GM12878 (cell line): ENCODE results near the gene UPF1. TPM values are rescaled to one million over a fixed set of nuclear protein-coding genes. Genes with fewer than 3 reads are reported as not detected.

Experiments used
- ATAC-seq: fragments of 200-7000 bp; cut with Tn5 transposase; 3 replicates; pipeline ENCODE4 v1.9.1; 2020; ENCODE audit warnings: mild to moderate bottlenecking, moderate library complexity
- BruUV-seq: library from RNA; stranded (reverse); fragments of 400-500 nt; replicated peaks from 2 replicates; lab custom pipeline; 2021; lab: Mats Ljungman, UMichigan
- CTCF ChIA-PET: fragments of 300-600 bp; sonication (Branson Sonifier 250); formaldehyde crosslinking; extraction: SDS; loops from one replicate; lab custom pipeline; 2021; ENCODE audit warnings: inconsistent platforms; lab: Yijun Ruan, JAX
- POLR2A ChIA-PET: fragments of 350-600 bp; formaldehyde crosslinking; extraction: SDS; loops from one replicate; lab custom pipeline; 2021; ENCODE audit warnings: inconsistent platforms; lab: Charles Lee
- RAD21 ChIA-PET: fragments of 300-600 bp; sonication (Branson Sonifier 250); formaldehyde crosslinking; loops from one replicate; lab custom pipeline; 2023; ENCODE audit warnings: antibody characterized with exemption; ENCODE audit not compliant: unreplicated experiment; lab: Charles Lee
- SMC1A ChIA-PET: fragments of 300-600 bp; sonication (Branson Sonifier 250); formaldehyde crosslinking; loops from one replicate; lab custom pipeline; 2023; ENCODE audit not compliant: unreplicated experiment, uncharacterized antibody; lab: Charles Lee
- DNase-seq: peaks from one replicate; pipeline ENCODE4 v3.0.0-alpha.2; 2011; ENCODE audit warnings: low read depth, low spot score
- FAIRE-seq: peaks from 3 replicates; lab custom pipeline; 2011; peaks lifted over from hg19 to GRCh38; lab: Jason Lieb, UNC
- H2AFZ ChIP-seq: 2 replicates; pipeline ENCODE4 v1.6.0; 2011; ENCODE audit warnings: low read depth, low read length, control low read depth; ENCODE audit not compliant: control insufficient read depth
- H3K27ac ChIP-seq: 2 replicates; pipeline ENCODE4 v1.5.1; 2011; ENCODE audit warnings: control low read depth; ENCODE audit not compliant: control insufficient read depth, insufficient read depth
- H3K27me3 ChIP-seq, 2 experiments: replicated peaks in 1 of 2; 2 replicates each; pipeline versions ENCODE4 v1.6.0 to v1.6.1; 2011; ENCODE audit warnings: low read length in 1 of 2; ENCODE audit not compliant: control insufficient read depth in 2 of 2, insufficient read depth in 2 of 2
- H3K36me3 ChIP-seq, 2 experiments: 2 replicates each; pipeline ENCODE4 v1.5.1; 2011; ENCODE audit warnings: low read length in 1 of 2; ENCODE audit not compliant: control insufficient read depth in 2 of 2, insufficient read depth in 2 of 2
- H3K4me1 ChIP-seq: 2 replicates; pipeline ENCODE4 v1.6.1; 2011; ENCODE audit warnings: mild to moderate bottlenecking, low read length, moderate library complexity, mixed read lengths; ENCODE audit not compliant: control insufficient read depth, insufficient read depth
- H3K4me2 ChIP-seq: 2 replicates; pipeline ENCODE4 v1.6.0; 2011; ENCODE audit warnings: control low read depth; ENCODE audit not compliant: control insufficient read depth, insufficient read depth
- H3K4me3 ChIP-seq: fragments of 200-600 bp; sonication (generic); 2 replicates; pipeline ENCODE4 v1.5.1; 2016
- H3K79me2 ChIP-seq: 2 replicates; pipeline ENCODE4 v1.6.0; 2011; ENCODE audit warnings: low read length; ENCODE audit not compliant: control insufficient read depth, insufficient read depth
- H3K9ac ChIP-seq: 2 replicates; pipeline ENCODE4 v1.8.0; 2011; ENCODE audit warnings: low read length, control low read depth, mixed read lengths; ENCODE audit not compliant: control insufficient read depth, insufficient read depth
- H3K9me3 ChIP-seq: replicated peaks from 3 replicates; pipeline ENCODE4 v1.5.1; 2011; ENCODE audit warnings: mild to moderate bottlenecking, low read length; ENCODE audit not compliant: control insufficient read depth, insufficient read depth
- H4K20me1 ChIP-seq: 2 replicates; pipeline ENCODE4 v1.6.0; 2011; ENCODE audit not compliant: control insufficient read depth, insufficient read depth
- BRCA1 ChIP-seq: IDR thresholded peaks from 2 replicates; pipeline ENCODE4 v1.6.1; 2011; ENCODE audit warnings: low read depth, low read length, improper control_type of control experiment
- HDAC6 ChIP-seq: fragments of 200-600 bp; sonication (generic); IDR thresholded peaks from one replicate; pipeline ENCODE4 v1.8.0; 2017; ENCODE audit warnings: antibody characterized with exemption; ENCODE audit not compliant: unreplicated experiment
- JUNB ChIP-seq: IDR thresholded peaks from 2 replicates; pipeline ENCODE4 v1.6.1; 2016; ENCODE audit warnings: antibody characterized with exemption, mild to moderate bottlenecking
- POLR2AphosphoS2 ChIP-seq: IDR thresholded peaks from 2 replicates; pipeline ENCODE4 v1.6.1; 2011; ENCODE audit warnings: low read depth, mild to moderate bottlenecking, low read length, improper control_type of control experiment, moderate library complexity
- REST ChIP-seq: IDR thresholded peaks from 2 replicates; pipeline ENCODE4 v1.6.1; 2012; ENCODE audit warnings: mild to moderate bottlenecking, low read depth, low read length
- SPI1 ChIP-seq: IDR thresholded peaks from 2 replicates; pipeline ENCODE4 v1.6.1; 2011; ENCODE audit warnings: low read depth, mild to moderate bottlenecking, low read length, moderate library complexity, borderline replicate concordance; ENCODE audit not compliant: insufficient read depth
- WGBS: methylation state at CpG from one replicate; pipeline ENCODE4 v1.1.6; 2016; ENCODE audit warnings: low lambda C conversion rate; ENCODE audit not compliant: insufficient replicate concordance, insufficient coverage; ENCODE audit errors: missing lambda C conversion rate; 5-methylcytosine and 5-hydroxymethylcytosine counted together
- in situ Hi-C: fragments of 300-500 bp; cut with MboI; formaldehyde crosslinking; loops from 9 replicates; pipeline ENCODE4 v1.14.3; 2018; ENCODE audit warnings: mixed read lengths
- intact Hi-C: fragments of 100-400 bp; cut with micrococcal nuclease; formaldehyde crosslinking; loops from one replicate; pipeline ENCODE4 v1.14.2; 2022; ENCODE audit not compliant: unreplicated experiment
- polyA plus RNA-seq, 11 experiments: library from polyadenylated mRNA; depleted of rRNA in 4 of 11; unstranded in 6 of 11; stranded (reverse) in 5 of 11; fragments of >200 nt; fragmentation: Nextera tagmentation in 4 of 11; fragmentation: Illumina TruSeq in 1 of 11; extraction: Ambion mirVana in 4 of 11; extraction: Trizol in 1 of 11; gene quantifications; 1 replicate in 1 of 11; 2 replicates in 10 of 11; pipeline versions ENCODE4 v1.2.1 to v1.2.3, GENCODE V29; 2011 to 2016; ENCODE audit warnings: inconsistent platforms in 2 of 11, missing spikeins in 2 of 11, low read depth in 1 of 11
- total RNA-seq, 4 experiments: library from RNA; depleted of rRNA in 3 of 4; stranded (reverse); fragments of >200 nt in 3 of 4; fragmentation: Illumina TruSeq in 1 of 4; extraction: Trizol in 1 of 4; gene quantifications; 2 replicates each; pipeline versions ENCODE4 v1.2.1 to v1.2.3, GENCODE V29; 2013 to 2021

The UPF1 gene
- total and polyA plus RNA-seq, 10 of the 15 experiments (the other 5 are each of a cell fraction or from before 2014, with no cell fraction given), result 0.58 to 80.9 (median 18.7) TPM

- peaks cover 3% of the 10 kb centered on the region; the same call in 1 of the 2 replicates for H3K4me1 ChIP-seq
- no peak overlapping the region for H3K27ac ChIP-seq
- H3K36me3 ChIP-seq, result no peaks in the 10 kb centered on the region
- ChIA-PET SMC1A (no interaction called here), CTCF (no interaction called here), RAD21 (no interaction called here)
- H3K9ac ChIP-seq, result no peak overlapping the region
- BruUV-seq, result no TSS peak
- no peak overlapping the region for H3K4me3 ChIP-seq
- H3K9me3 ChIP-seq, result no peaks in the 10 kb centered on the region; the same call in 2 of the 3 replicates
- FAIRE-seq, result no peak
- no peak overlapping the region for H2AFZ ChIP-seq
- intact Hi-C loops, result no loop called here
- H3K79me2 ChIP-seq, result no peaks in the 10 kb centered on the region
- no peaks in the 10 kb centered on the region for H4K20me1 ChIP-seq
- no peak for TF ChIP-seq REST
- TF ChIP-seq JUNB, result no peak
- TF ChIP-seq HDAC6, result peak; percentile 52
- peak; percentile 35; the same call in 1 of the 2 replicates for TF ChIP-seq SPI1
- TF ChIP-seq BRCA1, result no peak
- no peak for TF ChIP-seq POLR2AphosphoS2
- TF ChIP-seq, all 136 proteins: peak for 2
- POLR2A ChIA-PET, result no interaction called here
- DNase-seq (no peak), ATAC-seq (peak; percentile 48)
- peaks cover 15 to 22% of the 10 kb centered on the region in 2 experiments for H3K27me3 ChIP-seq
- WGBS, result 1% methylated on average over 23 of the region's 65 CpGs
- in situ Hi-C loops, result no loop called here
- H3K4me2 ChIP-seq, result 0 out of 2 replicates have a peak overlapping the region, but pooled peaks have one; percentile 17
Measured at GRCh38 chr19:18789883-18790565, 41.7 kb upstream of the UPF1 start.
